ENCODE results near the gene L3MBTL2.

L3MBTL2 gene

DNA sequence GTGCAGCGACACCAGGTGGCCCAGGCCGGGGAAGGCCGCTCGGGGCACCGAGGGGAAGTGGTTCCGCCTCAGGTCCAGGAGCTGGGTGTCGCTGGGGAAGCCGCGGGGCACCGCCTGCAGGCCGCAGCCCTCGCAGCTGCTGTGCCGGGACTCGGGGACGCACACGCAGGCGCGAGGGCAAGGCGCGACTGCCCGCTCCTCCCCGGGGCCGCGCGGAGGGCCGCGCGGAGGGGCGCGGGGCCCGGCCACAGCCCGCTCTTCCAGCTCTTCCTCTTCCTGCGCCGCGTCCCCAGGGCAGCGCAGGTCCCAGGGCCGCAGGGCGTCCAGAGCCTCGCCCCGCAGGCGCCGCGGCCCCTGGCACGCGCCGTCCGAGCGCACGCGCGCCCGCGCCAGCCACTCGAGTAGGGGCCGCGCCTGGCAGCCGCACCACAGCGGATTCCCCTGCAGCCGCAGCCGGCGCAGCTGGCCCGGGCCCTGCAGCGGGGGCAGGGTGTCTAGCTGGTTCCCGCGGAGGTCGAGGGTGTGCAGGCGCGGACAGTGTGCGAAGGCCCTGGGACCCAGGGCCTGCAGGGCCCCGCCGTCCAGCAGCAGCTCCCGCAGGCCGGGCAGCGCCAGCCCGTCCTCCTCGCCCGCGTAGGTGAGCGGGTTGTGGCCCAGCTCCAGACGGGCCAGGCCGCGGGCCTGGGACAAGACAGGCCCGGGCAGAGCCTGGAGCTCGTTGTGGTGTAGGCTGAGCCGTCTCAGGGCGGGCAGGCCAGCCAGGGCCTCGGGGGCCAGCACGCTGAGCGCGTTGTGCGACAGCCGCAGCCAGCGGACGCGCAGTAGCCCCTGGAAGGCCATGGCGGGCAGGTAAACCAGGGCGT, 32.8 kb downstream of the L3MBTL2 start:
- Histone ChIP-seq H3K4me1 (ENCODE audit: control insufficient read depth, insufficient read depth, low read length) (peaks cover 16% of the 10 kb centered on the region), H3K36me3 (ENCODE audit: control insufficient read depth, insufficient read depth, low read length) (no peaks in the 10 kb centered on the region), H3K27me3 (ENCODE audit: control insufficient read depth, insufficient read depth, low read length) (peaks cover 5% of the 10 kb centered on the region), H3K9me3 (ENCODE audit: control insufficient read depth, low read length) (no peaks in the 10 kb centered on the region), H3K4me3 (ENCODE audit: low read length) (peak overlapping the region; percentile 43), H3K9ac (ENCODE audit: low read length) (peak overlapping the region; percentile 38)

GRCh38 chr22:41238570-41239442, 33.7 kb downstream of the L3MBTL2 start:
- Histone ChIP-seq H3K9ac (ENCODE audit: low read length) (no peak overlapping the region), H3K27me3 (ENCODE audit: control insufficient read depth, insufficient read depth, low read length) (peaks cover 5% of the 10 kb centered on the region), H3K4me3 (ENCODE audit: low read length) (no peak overlapping the region), H3K4me1 (ENCODE audit: control insufficient read depth, insufficient read depth, low read length) (peaks cover 16% of the 10 kb centered on the region), H3K9me3 (ENCODE audit: control insufficient read depth, low read length) (no peaks in the 10 kb centered on the region), H3K36me3 (ENCODE audit: control insufficient read depth, insufficient read depth, low read length) (no peaks in the 10 kb centered on the region)

GRCh38 chr22:41239443-41240128, 34.5 kb downstream of the L3MBTL2 start:
- Histone ChIP-seq H3K27me3 (ENCODE audit: control insufficient read depth, insufficient read depth, low read length) (peaks cover 5% of the 10 kb centered on the region), H3K9me3 (ENCODE audit: control insufficient read depth, low read length) (no peaks in the 10 kb centered on the region), H3K4me1 (ENCODE audit: control insufficient read depth, insufficient read depth, low read length) (peaks cover 16% of the 10 kb centered on the region), H3K4me3 (ENCODE audit: low read length) (no peak overlapping the region), H3K36me3 (ENCODE audit: control insufficient read depth, insufficient read depth, low read length) (no peaks in the 10 kb centered on the region), H3K9ac (ENCODE audit: low read length) (no peak overlapping the region)

DNA sequence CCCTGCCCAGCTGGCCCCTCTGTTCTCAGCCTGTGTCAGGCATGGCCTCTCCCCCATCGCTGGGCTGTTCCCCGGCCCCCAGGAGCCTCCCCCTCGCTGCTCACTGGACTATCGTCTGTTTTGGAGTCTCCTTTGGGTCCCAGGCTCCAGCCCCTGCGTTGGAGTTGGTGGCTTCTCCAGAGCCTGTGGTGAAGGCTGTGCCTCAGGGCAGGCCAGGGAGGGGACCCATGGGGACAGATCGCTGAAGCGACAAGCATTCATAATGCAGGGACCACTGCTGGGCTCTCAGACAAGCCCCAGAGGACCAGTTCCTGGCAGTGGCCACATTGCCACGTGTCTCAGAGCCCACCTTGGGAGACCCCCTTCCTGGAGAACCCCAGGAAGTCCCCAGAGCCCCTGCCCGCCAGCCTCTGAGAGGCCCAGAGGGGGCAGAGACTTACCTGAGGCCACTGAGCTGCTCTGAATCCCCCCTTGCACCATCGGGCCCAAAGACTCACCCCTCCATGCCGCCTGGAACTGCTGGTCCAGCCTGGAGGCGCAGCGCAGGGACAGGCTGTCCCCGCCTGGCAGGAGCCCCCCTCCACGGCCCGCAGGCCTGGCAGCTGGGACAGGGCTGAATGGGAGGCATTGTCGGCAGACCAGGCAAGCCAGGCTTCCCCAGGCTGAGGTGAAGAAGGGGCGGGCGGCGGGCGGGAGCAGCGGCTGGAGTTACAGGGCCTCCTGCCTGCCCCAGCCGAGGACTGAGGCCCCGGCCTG, 35.4 kb downstream of the L3MBTL2 start, which contains the start of gene CHADL:
Gene CHADL (minus strand): TSS at position 555 of the 756 bp plus-strand sequence. CDS start 50 bp downstream, at position 505.
- Histone ChIP-seq H3K36me3 (ENCODE audit: control insufficient read depth, insufficient read depth, low read length) (no peaks in the 10 kb centered on the region), H3K4me3 (ENCODE audit: low read length) (no peak within 1 kb of the TSS), H3K4me1 (ENCODE audit: control insufficient read depth, insufficient read depth, low read length) (peaks cover 16% of the 10 kb centered on the region), H3K9me3 (ENCODE audit: control insufficient read depth, low read length) (no peaks in the 10 kb centered on the region), H3K9ac (ENCODE audit: low read length) (no peak within 1 kb of the TSS), H3K27me3 (ENCODE audit: control insufficient read depth, insufficient read depth, low read length) (peaks cover 5% of the 10 kb centered on the region)

- Histone ChIP-seq H3K27me3 (ENCODE audit: control insufficient read depth, insufficient read depth, low read length) (peaks cover 5% of the 10 kb centered on the region), H3K9me3 (ENCODE audit: control insufficient read depth, low read length) (no peaks in the 10 kb centered on the region), H3K36me3 (ENCODE audit: control insufficient read depth, insufficient read depth, low read length) (no peaks in the 10 kb centered on the region), H3K4me1 (ENCODE audit: control insufficient read depth, insufficient read depth, low read length) (peaks cover 16% of the 10 kb centered on the region), H3K4me3 (ENCODE audit: low read length) (no peak overlapping the region), H3K9ac (ENCODE audit: low read length) (no peak overlapping the region)
Measured at GRCh38 chr22:41241133-41241676, 36.1 kb downstream of the L3MBTL2 start.

GRCh38 chr22:41242396-41243117, 37.4 kb downstream of the L3MBTL2 start:
- Histone ChIP-seq H3K9ac (ENCODE audit: low read length) (no peak overlapping the region), H3K36me3 (ENCODE audit: control insufficient read depth, insufficient read depth, low read length) (no peaks in the 10 kb centered on the region), H3K4me3 (ENCODE audit: low read length) (no peak overlapping the region), H3K27me3 (ENCODE audit: control insufficient read depth, insufficient read depth, low read length) (peaks cover 5% of the 10 kb centered on the region), H3K4me1 (ENCODE audit: control insufficient read depth, insufficient read depth, low read length) (peaks cover 7% of the 10 kb centered on the region), H3K9me3 (ENCODE audit: control insufficient read depth, low read length) (no peaks in the 10 kb centered on the region)

DNA sequence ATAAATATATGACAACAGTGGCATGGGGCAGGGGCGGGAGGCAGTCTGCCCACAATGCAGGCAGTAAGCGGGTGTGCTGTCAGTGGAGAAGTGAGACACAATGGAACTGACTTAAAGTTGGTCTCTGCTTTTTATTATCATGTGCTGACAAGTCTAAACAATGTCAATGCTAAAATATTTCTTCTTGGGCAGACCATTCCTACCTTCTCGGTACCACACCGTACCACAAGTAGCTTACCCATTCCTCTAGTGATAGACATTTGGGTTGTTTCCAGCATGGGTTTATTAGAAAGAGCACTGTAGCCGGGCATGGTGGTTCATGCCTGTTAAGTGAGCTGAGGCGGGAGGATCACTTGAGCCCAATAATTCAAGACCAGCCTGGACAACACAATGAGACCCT, 38.2 kb downstream of the L3MBTL2 start:
- H3K4me3 ChIP-seq (ENCODE audit: low read length): no peak overlapping the region
- peaks cover 1% of the 10 kb centered on the region for H3K4me1 ChIP-seq (ENCODE audit: control insufficient read depth, insufficient read depth, low read length)
- no peak overlapping the region for H3K9ac ChIP-seq (ENCODE audit: low read length)
- H3K9me3 ChIP-seq (ENCODE audit: control insufficient read depth, low read length): no peaks in the 10 kb centered on the region
- peaks cover 5% of the 10 kb centered on the region for H3K27me3 ChIP-seq (ENCODE audit: control insufficient read depth, insufficient read depth, low read length)
- H3K36me3 ChIP-seq (ENCODE audit: control insufficient read depth, insufficient read depth, low read length): no peaks in the 10 kb centered on the region

DNA sequence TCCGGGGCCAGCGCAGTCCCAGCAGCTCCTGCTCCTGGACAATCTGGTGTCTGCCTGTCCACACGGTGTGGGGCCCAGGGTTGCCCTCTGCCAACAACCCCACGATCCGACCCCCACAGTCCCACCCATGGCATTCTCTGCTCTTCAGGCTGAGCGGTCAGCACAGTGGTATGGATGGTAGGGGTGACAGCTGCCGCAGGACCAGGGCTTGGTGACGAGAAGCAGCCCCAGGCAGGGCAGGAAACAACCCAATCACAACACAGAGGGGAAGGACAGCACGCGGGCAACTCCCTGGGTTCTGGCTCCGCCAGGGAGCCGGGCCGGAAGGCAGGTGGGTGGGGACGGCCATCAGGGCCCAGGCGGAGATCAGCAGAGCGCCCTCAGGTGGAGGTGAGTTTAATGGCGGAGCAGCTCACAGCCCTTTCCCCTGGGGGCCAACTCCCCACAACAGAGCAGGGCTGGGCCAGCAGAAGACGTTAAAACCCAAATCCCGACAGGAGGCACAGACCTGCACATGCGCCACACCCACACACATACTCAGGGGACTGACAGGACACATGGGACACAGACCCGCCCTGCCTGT, 40.9 kb downstream of the L3MBTL2 start:
- Histone ChIP-seq H3K36me3 (ENCODE audit: control insufficient read depth, insufficient read depth, low read length) (peaks cover 8% of the 10 kb centered on the region), H3K4me3 (ENCODE audit: low read length) (no peak overlapping the region), H3K9ac (ENCODE audit: low read length) (no peak overlapping the region), H3K27me3 (ENCODE audit: control insufficient read depth, insufficient read depth, low read length) (no peaks in the 10 kb centered on the region), H3K9me3 (ENCODE audit: control insufficient read depth, low read length) (no peaks in the 10 kb centered on the region), H3K4me1 (ENCODE audit: control insufficient read depth, insufficient read depth, low read length) (no peaks in the 10 kb centered on the region)

- H3K27me3 ChIP-seq (ENCODE audit: control insufficient read depth, insufficient read depth, low read length): no peaks in the 10 kb centered on the region
- H3K4me3 ChIP-seq (ENCODE audit: low read length): no peak overlapping the region
- peaks cover 12% of the 10 kb centered on the region for H3K36me3 ChIP-seq (ENCODE audit: control insufficient read depth, insufficient read depth, low read length)
- no peak overlapping the region for H3K9ac ChIP-seq (ENCODE audit: low read length)
- H3K9me3 ChIP-seq (ENCODE audit: control insufficient read depth, low read length): no peaks in the 10 kb centered on the region
- H3K4me1 ChIP-seq (ENCODE audit: control insufficient read depth, insufficient read depth, low read length): no peaks in the 10 kb centered on the region
Measured at GRCh38 chr22:41247703-41248102, 42.6 kb downstream of the L3MBTL2 start.

DNA sequence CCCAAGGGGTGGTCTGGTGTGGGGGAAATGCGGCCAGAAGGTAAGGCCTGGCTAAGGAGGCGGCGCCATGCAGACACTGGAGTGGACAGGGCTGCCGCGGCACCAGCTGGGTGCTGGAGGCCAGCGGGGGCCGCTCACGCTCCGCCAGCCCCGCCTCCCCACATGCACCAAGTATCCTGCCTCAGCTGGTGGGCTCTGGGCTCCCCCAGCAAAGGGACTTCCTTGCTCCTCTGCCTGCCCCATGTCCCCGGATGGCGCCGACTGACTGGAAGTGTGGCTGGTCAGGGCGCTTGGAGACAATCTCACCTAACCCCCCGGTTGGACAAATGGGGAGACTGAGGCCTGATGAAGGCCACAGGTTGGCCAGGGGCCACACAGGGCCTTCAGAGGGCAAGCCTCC, 43.2 kb downstream of the L3MBTL2 start:
- H3K9ac ChIP-seq (ENCODE audit: low read length): no peak overlapping the region
- H3K36me3 ChIP-seq (ENCODE audit: control insufficient read depth, insufficient read depth, low read length): peaks cover 18% of the 10 kb centered on the region
- no peaks in the 10 kb centered on the region for H3K9me3 ChIP-seq (ENCODE audit: control insufficient read depth, low read length)
- H3K4me3 ChIP-seq (ENCODE audit: low read length): no peak overlapping the region
- no peaks in the 10 kb centered on the region for H3K27me3 ChIP-seq (ENCODE audit: control insufficient read depth, insufficient read depth, low read length)
- no peaks in the 10 kb centered on the region for H3K4me1 ChIP-seq (ENCODE audit: control insufficient read depth, insufficient read depth, low read length)
